K562 (cell line): ENCODE results near the gene TCF3. TPM values are rescaled to one million over a fixed set of nuclear protein-coding genes. Genes with fewer than 3 reads are reported as not detected.

ENCODE experiments used
- ATAC-seq: fragments of 200-7000 bp; cut with Tn5 transposase; 3 replicates; pipeline ENCODE4 v1.9.1; 2020; ENCODE audit warnings: moderate library complexity
- BruUV-seq: library from RNA; stranded (reverse); fragments of 400-500 nt; replicated peaks from 2 replicates; lab custom pipeline; 2021; lab: Mats Ljungman, UMichigan
- CTCF ChIA-PET: fragments of 300-600 bp; formaldehyde crosslinking; extraction: SDS; loops from one replicate; lab custom pipeline; 2021; ENCODE audit warnings: low intra/inter-chr PET ratio; lab: Yijun Ruan, JAX
- POLR2A ChIA-PET: fragments of 300-600, 350-650 bp; sonication (Branson Sonifier 250); formaldehyde crosslinking; extraction: SDS; loops from one replicate; lab custom pipeline; 2021; ENCODE audit warnings: antibody characterized with exemption, inconsistent platforms; lab: Yijun Ruan, JAX
- DNase-seq, 4 experiments: peaks; one replicate each; pipeline versions ENCODE4 v3.0.0 to v3.0.0-alpha.2; 2011 to 2018; ENCODE audit warnings: low spot score in 3 of 4, mixed read lengths in 3 of 4; ENCODE audit errors: extremely low read depth in 1 of 4
- FAIRE-seq: peaks from 2 replicates; lab custom pipeline; 2011; peaks lifted over from hg19 to GRCh38; lab: Jason Lieb, UNC
- H2AFZ ChIP-seq: 2 replicates; pipeline ENCODE4 v1.6.0; 2011; ENCODE audit warnings: low read depth, low read length, control low read depth, inconsistent platforms
- H3K27ac ChIP-seq: fragments of 200-600 bp; 3 replicates; pipeline ENCODE4 v1.8.0; 2011; ENCODE audit warnings: low read depth, mild to moderate bottlenecking, control low read depth, inconsistent platforms, low read length, moderate library complexity, mixed read lengths; ENCODE audit errors: extremely low read depth
- H3K27me3 ChIP-seq, 2 experiments: fragments of 300-600 bp in 1 of 2; 2 replicates in 1 of 2; 3 replicates in 1 of 2; pipeline versions ENCODE4 v1.6.0 to v1.8.0; 2011; ENCODE audit warnings: inconsistent platforms in 2 of 2, low read length in 2 of 2, mild to moderate bottlenecking in 1 of 2, mixed read lengths in 1 of 2, moderate library complexity in 1 of 2; ENCODE audit not compliant: control insufficient read depth in 2 of 2, insufficient read depth in 2 of 2
- H3K36me3 ChIP-seq: fragments of 300-600 bp; 3 replicates; pipeline ENCODE4 v1.8.0; 2011; ENCODE audit warnings: mild to moderate bottlenecking, low read length, inconsistent platforms; ENCODE audit not compliant: control insufficient read depth, insufficient read depth
- H3K4me1 ChIP-seq, 2 experiments: fragments of 200-600 bp in 1 of 2; replicated peaks in 1 of 2; 2 replicates in 1 of 2; 3 replicates in 1 of 2; pipeline versions ENCODE4 v1.5.1 to v1.8.0; 2011; ENCODE audit warnings: inconsistent platforms in 2 of 2, low read length in 2 of 2, mild to moderate bottlenecking in 1 of 2, mixed read lengths in 1 of 2, moderate library complexity in 1 of 2; ENCODE audit not compliant: control insufficient read depth in 2 of 2, insufficient read depth in 2 of 2
- H3K4me2 ChIP-seq: 2 replicates; pipeline ENCODE4 v1.6.1; 2011; ENCODE audit warnings: low read length, control low read depth, inconsistent platforms, mixed read lengths; ENCODE audit not compliant: insufficient read depth
- H3K4me3 ChIP-seq: fragments of 200-600 bp; sonication (generic), shearing (Covaris generic); 2 replicates; pipeline ENCODE4 v1.5.1; 2016; ENCODE audit warnings: control low read depth, inconsistent platforms
- H3K79me2 ChIP-seq: fragments of 200-600 bp; 3 replicates; pipeline ENCODE4 v1.8.0; 2011; ENCODE audit warnings: low read length, inconsistent platforms; ENCODE audit not compliant: control insufficient read depth, insufficient read depth
- H3K9ac ChIP-seq, 2 experiments: 2 replicates each; pipeline versions ENCODE4 v1.6.0 to v1.6.1; 2011; ENCODE audit warnings: low read depth in 2 of 2, low read length in 2 of 2, control low read depth in 1 of 2, inconsistent platforms in 1 of 2, mild to moderate bottlenecking in 1 of 2, mixed read lengths in 1 of 2; ENCODE audit not compliant: insufficient read depth in 1 of 2
- H3K9me1 ChIP-seq: one replicate; pipeline ENCODE4 v1.6.0; 2011; ENCODE audit warnings: inconsistent platforms, mild to moderate bottlenecking, low read length, moderate library complexity; ENCODE audit not compliant: control insufficient read depth, insufficient read depth
- H3K9me3 ChIP-seq: replicated peaks from 2 replicates; pipeline ENCODE4 v1.5.1; 2011; ENCODE audit warnings: low read depth, low read length, inconsistent platforms; ENCODE audit not compliant: control insufficient read depth, insufficient read depth
- H4K20me1 ChIP-seq: replicated peaks from 2 replicates; pipeline ENCODE4 v1.6.1; 2011; ENCODE audit warnings: low read length, inconsistent platforms, mixed read lengths; ENCODE audit not compliant: control insufficient read depth, insufficient read depth
- BRD4 ChIP-seq: fragments of 200-600 bp; sonication (generic); IDR thresholded peaks from 2 replicates; pipeline ENCODE4 v1.6.1; 2017; ENCODE audit warnings: inconsistent platforms
- CREB1 ChIP-seq, 2 experiments: sonication (generic) in 1 of 2; formaldehyde crosslinking in 1 of 2; IDR thresholded peaks; 2 replicates each; pipeline versions ENCODE4 v1.6.1 to v1.8.0; 2012 to 2022; ENCODE audit warnings: inconsistent platforms in 1 of 2, mild to moderate bottlenecking in 1 of 2, missing genetic modification reagents in 1 of 2, moderate library complexity in 1 of 2
- DMBX1 ChIP-seq: fragments of 250-450 bp; sonication (Bioruptor Pico); IDR thresholded peaks from 2 replicates; pipeline ENCODE4 v1.8.0; 2022; ENCODE audit warnings: inconsistent platforms, mild to moderate bottlenecking, moderate library complexity, borderline replicate concordance
- GTF2E2 ChIP-seq: fragments of 200-800 bp; sonication (Bioruptor generic); IDR thresholded peaks from 2 replicates; pipeline ENCODE4 v1.6.1; 2016; ENCODE audit warnings: missing genetic modification characterization, missing compliant biosample characterization
- HIVEP1 ChIP-seq: fragments of 250-450 bp; sonication (Bioruptor Pico); IDR thresholded peaks from 2 replicates; pipeline ENCODE4 v1.4.0; 2020; ENCODE audit warnings: mild to moderate bottlenecking
- JUNB ChIP-seq: fragments of 450-650 bp; formaldehyde crosslinking; conservative IDR thresholded peaks from 2 replicates; pipeline ENCODE4 v1.4.0; 2020; ENCODE audit warnings: mild to moderate bottlenecking
- PHF20 ChIP-seq: fragments of 450-650 bp; IDR thresholded peaks from 2 replicates; pipeline ENCODE4 v1.6.1; 2018; ENCODE audit not compliant: partially characterized antibody
- RCOR1 ChIP-seq, 2 experiments: IDR thresholded peaks; 2 replicates each; pipeline ENCODE4 v1.6.1; 2012; ENCODE audit warnings: low read depth in 2 of 2, low read length in 2 of 2, borderline replicate concordance in 1 of 2, improper control_type of control experiment in 1 of 2
- TARDBP ChIP-seq: fragments of 450-650 bp; IDR thresholded peaks from 2 replicates; pipeline ENCODE4 v1.6.1; 2016
- ZC3H8 ChIP-seq: fragments of 450-650 bp; IDR thresholded peaks from 2 replicates; pipeline ENCODE4 v1.6.1; 2017
- ZNF165 ChIP-seq: fragments of 250-450 bp; sonication (Bioruptor Pico); IDR thresholded peaks from 2 replicates; pipeline ENCODE4 v1.4.0; 2020; ENCODE audit warnings: borderline replicate concordance
- ZNF239 ChIP-seq: fragments of 250-450 bp; sonication (Bioruptor Pico); IDR thresholded peaks from 2 replicates; pipeline ENCODE4 v1.4.0; 2020; ENCODE audit warnings: mild to moderate bottlenecking
- ZNF347 ChIP-seq: fragments of 450-650 bp; formaldehyde crosslinking; IDR thresholded peaks from 2 replicates; pipeline ENCODE4 v1.4.0; 2020; ENCODE audit warnings: low read depth, mild to moderate bottlenecking, moderate library complexity
- WGBS: fragments of 100-300 bp; shearing (Covaris generic); methylation state at CpG from one replicate; pipeline ENCODE4 v1.1.6; 2016; ENCODE audit warnings: low coverage, mixed read lengths; ENCODE audit not compliant: insufficient coverage; ENCODE audit errors: missing lambda C conversion rate; 5-methylcytosine and 5-hydroxymethylcytosine counted together
- in situ Hi-C: fragments of 300-500 bp; cut with MboI; formaldehyde crosslinking; loops from 4 replicates; pipeline ENCODE4 v1.15.0; 2018; ENCODE audit warnings: inconsistent platforms, mixed read lengths
- intact Hi-C: fragments of 100-400 bp; cut with micrococcal nuclease; formaldehyde crosslinking; loops from 2 replicates; pipeline ENCODE4 v1.14.2; 2022
- polyA plus RNA-seq, 8 experiments: library from polyadenylated mRNA; depleted of rRNA in 4 of 8; stranded (reverse) in 5 of 8; unstranded in 3 of 8; fragments of >200 nt; fragmentation: Nextera tagmentation in 2 of 8; fragmentation: Illumina TruSeq in 1 of 8; extraction: Ambion mirVana in 2 of 8; extraction: Trizol in 1 of 8; gene quantifications; 2 replicates each; pipeline versions ENCODE4 v1.2.1 to v1.2.3, GENCODE V29; 2011 to 2014; ENCODE audit warnings: inconsistent platforms in 1 of 8, missing spikeins in 1 of 8
- total RNA-seq, 7 experiments: library from RNA; depleted of rRNA in 6 of 7; stranded (reverse); fragments of >200 nt in 6 of 7; fragmentation: Illumina TruSeq in 2 of 7; extraction: Trizol in 2 of 7; gene quantifications; 2 replicates each; pipeline versions ENCODE4 v1.2.1 to v1.2.3, GENCODE V29; 2011 to 2021; ENCODE audit warnings: low replicate concordance in 1 of 7
- TF ChIP-seq, protein P1 (sequence below): sonication (generic); formaldehyde crosslinking; IDR thresholded peaks from 2 replicates; pipeline ENCODE4 v1.8.0; 2022; ENCODE audit warnings: mild to moderate bottlenecking, low read depth, missing genetic modification reagents
- TF ChIP-seq, protein P2 (sequence below): fragments of 250-450 bp; sonication (Bioruptor Pico); IDR thresholded peaks from 2 replicates; pipeline ENCODE4 v1.4.0; 2020; ENCODE audit warnings: borderline replicate concordance
- TF ChIP-seq, protein P3 (sequence below): fragments of 250-450 bp; sonication (Bioruptor Pico); IDR thresholded peaks from 2 replicates; pipeline ENCODE4 v1.8.0; 2021; ENCODE audit warnings: borderline replicate concordance, mild to moderate bottlenecking, moderate library complexity; ENCODE audit not compliant: poor library complexity, severe bottlenecking
- TF ChIP-seq, protein P4 (sequence below): sonication (generic); formaldehyde crosslinking; IDR thresholded peaks from 2 replicates; pipeline ENCODE4 v1.8.0; 2022; ENCODE audit warnings: mild to moderate bottlenecking, missing genetic modification reagents

Gene TCF3
- total and polyA plus RNA-seq, 9 of the 15 experiments (the other 6 are each of a cell fraction or from before 2014, with no cell fraction given), result 5.6 to 259 (median 84.0) TPM

DNA sequence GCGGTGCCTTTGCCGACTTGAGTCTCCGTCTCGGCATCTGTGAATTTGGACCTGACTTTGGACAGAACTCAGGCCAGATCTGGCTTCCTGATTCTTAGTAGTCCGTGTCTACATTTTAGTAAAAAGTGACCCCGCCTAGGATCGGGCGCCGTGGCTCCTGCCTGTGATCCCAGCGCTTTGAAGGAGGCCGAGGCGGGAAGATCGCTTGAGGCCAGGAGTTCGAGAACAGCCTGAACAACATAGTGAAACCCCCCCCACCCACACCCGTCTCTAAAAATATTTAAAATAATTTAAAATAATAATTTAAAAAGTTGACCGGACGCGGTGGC lies 849 bp upstream of the TCF3 start:
- Histone ChIP-seq H3K9ac (peak overlapping the region; percentile 93 to 99), H3K27me3 (no peaks in the 10 kb centered on the region), H3K4me2 (peak overlapping the region; percentile 85), H4K20me1 (no peaks in the 10 kb centered on the region; the same call in 1 of the 2 replicates), H3K4me3 (peak overlapping the region; percentile 71), H3K9me3 (no peaks in the 10 kb centered on the region), H3K36me3 (peaks cover 23% of the 10 kb centered on the region; the same call in 2 of the 3 replicates), H2AFZ (peak overlapping the region; percentile 98), H3K4me1 (peaks cover 12 to 72% of the 10 kb centered on the region in 2 experiments), H3K27ac (peak overlapping the region; percentile 94), H3K9me1 (no peaks in the 10 kb centered on the region), H3K79me2 (peaks cover 40% of the 10 kb centered on the region)
- 11% methylated on average over 18 of the region's 18 CpGs for WGBS
- in situ Hi-C loops (no loop called here), intact Hi-C loops (loop anchor here (5.0 kb wide), 1 partner anchor 46 kb away; the partner anchor contains the start of gene UQCR11)
- TSS peak; percentile 96 for BruUV-seq
- FAIRE-seq (no peak), ATAC-seq (peak; percentile 32), DNase-seq (no peak)
- POLR2A ChIA-PET, result interaction anchor here (0.6 to 1.9 kb wide), 9 partner anchors 9 to 206 kb away, joined by 3 to 5 read pairs (median 4); partner anchors contain the start of gene UQCR11
- CTCF ChIA-PET, result no interaction called here
- TF ChIP-seq JUNB (CRISPR knock-in tag) (no peak), BRD4 (no peak), HIVEP1 (CRISPR knock-in tag) (0 out of 2 replicates have a peak, but pooled peaks have one; percentile 33), ZNF165 (CRISPR knock-in tag) (0 out of 2 replicates have a peak, but pooled peaks have one; percentile 19), ZNF347 (CRISPR knock-in tag) (no peak), ZNF239 (CRISPR knock-in tag) (peak; percentile 7; the same call in 1 of the 2 replicates), TARDBP (no peak), PHF20 (peak; percentile 73), ZC3H8 (no peak), DMBX1 (peak; percentile 49; the same call in 1 of the 2 replicates), CREB1 (IDR thresholded peaks at IDR 0.05) (no peak), CREB1 (CRISPR knock-in tag; IDR thresholded peaks at IDR 0.05) (no peak), GTF2E2 (tag) (peak; percentile 89), RCOR1 (IDR thresholded peaks at IDR 0.05; ENCODE audit: borderline replicate concordance in 1 of 2, low read depth in 2 of 2, low read length in 2 of 2) (no peak)
- TF ChIP-seq, protein P1, sequence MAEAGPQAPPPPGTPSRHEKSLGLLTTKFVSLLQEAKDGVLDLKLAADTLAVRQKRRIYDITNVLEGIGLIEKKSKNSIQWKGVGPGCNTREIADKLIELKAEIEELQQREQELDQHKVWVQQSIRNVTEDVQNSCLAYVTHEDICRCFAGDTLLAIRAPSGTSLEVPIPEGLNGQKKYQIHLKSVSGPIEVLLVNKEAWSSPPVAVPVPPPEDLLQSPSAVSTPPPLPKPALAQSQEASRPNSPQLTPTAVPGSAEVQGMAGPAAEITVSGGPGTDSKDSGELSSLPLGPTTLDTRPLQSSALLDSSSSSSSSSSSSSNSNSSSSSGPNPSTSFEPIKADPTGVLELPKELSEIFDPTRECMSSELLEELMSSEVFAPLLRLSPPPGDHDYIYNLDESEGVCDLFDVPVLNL (CRISPR knock-in tag), result 0 out of 2 replicates have a peak, but pooled peaks have one; percentile 44
- TF ChIP-seq, protein P2, sequence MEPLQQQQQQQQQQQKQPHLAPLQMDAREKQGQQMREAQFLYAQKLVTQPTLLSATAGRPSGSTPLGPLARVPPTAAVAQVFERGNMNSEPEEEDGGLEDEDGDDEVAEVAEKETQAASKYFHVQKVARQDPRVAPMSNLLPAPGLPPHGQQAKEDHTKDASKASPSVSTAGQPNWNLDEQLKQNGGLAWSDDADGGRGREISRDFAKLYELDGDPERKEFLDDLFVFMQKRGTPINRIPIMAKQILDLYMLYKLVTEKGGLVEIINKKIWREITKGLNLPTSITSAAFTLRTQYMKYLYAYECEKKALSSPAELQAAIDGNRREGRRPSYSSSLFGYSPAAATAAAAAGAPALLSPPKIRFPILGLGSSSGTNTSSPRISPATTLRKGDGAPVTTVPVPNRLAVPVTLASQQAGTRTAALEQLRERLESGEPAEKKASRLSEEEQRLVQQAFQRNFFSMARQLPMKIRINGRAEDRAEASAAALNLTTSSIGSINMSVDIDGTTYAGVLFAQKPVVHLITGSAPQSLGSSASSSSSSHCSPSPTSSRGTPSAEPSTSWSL (CRISPR knock-in tag), result no peak
- TF ChIP-seq, protein P3, sequence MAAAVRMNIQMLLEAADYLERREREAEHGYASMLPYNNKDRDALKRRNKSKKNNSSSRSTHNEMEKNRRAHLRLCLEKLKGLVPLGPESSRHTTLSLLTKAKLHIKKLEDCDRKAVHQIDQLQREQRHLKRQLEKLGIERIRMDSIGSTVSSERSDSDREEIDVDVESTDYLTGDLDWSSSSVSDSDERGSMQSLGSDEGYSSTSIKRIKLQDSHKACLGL, result no peak
- TF ChIP-seq, protein P4, sequence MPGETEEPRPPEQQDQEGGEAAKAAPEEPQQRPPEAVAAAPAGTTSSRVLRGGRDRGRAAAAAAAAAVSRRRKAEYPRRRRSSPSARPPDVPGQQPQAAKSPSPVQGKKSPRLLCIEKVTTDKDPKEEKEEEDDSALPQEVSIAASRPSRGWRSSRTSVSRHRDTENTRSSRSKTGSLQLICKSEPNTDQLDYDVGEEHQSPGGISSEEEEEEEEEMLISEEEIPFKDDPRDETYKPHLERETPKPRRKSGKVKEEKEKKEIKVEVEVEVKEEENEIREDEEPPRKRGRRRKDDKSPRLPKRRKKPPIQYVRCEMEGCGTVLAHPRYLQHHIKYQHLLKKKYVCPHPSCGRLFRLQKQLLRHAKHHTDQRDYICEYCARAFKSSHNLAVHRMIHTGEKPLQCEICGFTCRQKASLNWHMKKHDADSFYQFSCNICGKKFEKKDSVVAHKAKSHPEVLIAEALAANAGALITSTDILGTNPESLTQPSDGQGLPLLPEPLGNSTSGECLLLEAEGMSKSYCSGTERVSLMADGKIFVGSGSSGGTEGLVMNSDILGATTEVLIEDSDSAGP (CRISPR knock-in tag), result no peak
